OCI-LY7 (cell line): ENCODE data around the gene HSPB2. TPM values are rescaled to one million over a fixed set of nuclear protein-coding genes. Genes with fewer than 3 reads are reported as not detected.

ENCODE experiments used
- BruUV-seq: library from RNA; stranded (reverse); fragments of 400-500 nt; replicated peaks from 2 replicates; lab custom pipeline; 2021; lab: Mats Ljungman, UMichigan
- CTCF ChIA-PET: fragments of 300-600 bp; sonication (Branson Sonifier 250); formaldehyde crosslinking; loops from one replicate; lab custom pipeline; 2022; ENCODE audit warnings: antibody characterized with exemption; ENCODE audit not compliant: unreplicated experiment; lab: Charles Lee
- POLR2A ChIA-PET: fragments of 300-600 bp; sonication (Branson Sonifier 250); formaldehyde crosslinking; loops from one replicate; lab custom pipeline; 2022; ENCODE audit warnings: antibody characterized with exemption; lab: Charles Lee
- DNase-seq: peaks from one replicate; pipeline ENCODE4 v3.0.0-alpha.2; 2015; ENCODE audit warnings: low spot score
- H2AFZ ChIP-seq: fragments of 200-600 bp; sonication (generic), shearing (Covaris generic); 2 replicates; pipeline ENCODE4 v1.6.1; 2014; ENCODE audit warnings: mild to moderate bottlenecking, antibody characterized with exemption, low read length, moderate library complexity
- H3K27ac ChIP-seq: fragments of 200-600 bp; sonication (generic); 2 replicates; pipeline ENCODE4 v1.5.1; 2014; ENCODE audit warnings: mixed run types, low read depth, mild to moderate bottlenecking, moderate library complexity, low read length, inconsistent platforms; ENCODE audit not compliant: poor library complexity, severe bottlenecking
- H3K36me3 ChIP-seq: fragments of 200-600 bp; sonication (generic); 2 replicates; pipeline ENCODE4 v1.6.1; 2014; ENCODE audit warnings: mild to moderate bottlenecking, antibody characterized with exemption, low read length, moderate library complexity, mixed read lengths; ENCODE audit not compliant: insufficient read depth
- H3K4me1 ChIP-seq: fragments of 200-600 bp; sonication (generic); 2 replicates; pipeline ENCODE4 v1.5.1; 2014; ENCODE audit warnings: mild to moderate bottlenecking, low read length; ENCODE audit not compliant: insufficient read depth, poor library complexity, severe bottlenecking
- H3K4me2 ChIP-seq: fragments of 200-600 bp; sonication (generic); 2 replicates; pipeline ENCODE4 v1.6.1; 2014; ENCODE audit warnings: mild to moderate bottlenecking, low read length
- H3K4me3 ChIP-seq: fragments of 200-600 bp; sonication (generic); 2 replicates; pipeline ENCODE4 v1.5.1; 2014; ENCODE audit warnings: mild to moderate bottlenecking, low read depth, low read length; ENCODE audit not compliant: poor library complexity, severe bottlenecking
- H3K79me2 ChIP-seq: fragments of 200-600 bp; sonication (generic); 2 replicates; pipeline ENCODE4 v1.6.1; 2016; ENCODE audit warnings: low read depth, mild to moderate bottlenecking, low read length, moderate library complexity, mixed read lengths; ENCODE audit not compliant: insufficient read depth
- H3K9me2 ChIP-seq: fragments of 200-600 bp; sonication (generic); 2 replicates; pipeline ENCODE4 v1.6.1; 2016; ENCODE audit warnings: mild to moderate bottlenecking, low read length, mixed read lengths; ENCODE audit not compliant: insufficient read depth
- H3K9me3 ChIP-seq: fragments of 200-600 bp; sonication (generic); 2 replicates; pipeline ENCODE4 v1.6.1; 2014; ENCODE audit warnings: mild to moderate bottlenecking, mixed run types, low read length, mixed read lengths
- H4K20me1 ChIP-seq: fragments of 200-600 bp; sonication (generic); 2 replicates; pipeline ENCODE4 v1.6.1; 2014; ENCODE audit warnings: mild to moderate bottlenecking, antibody characterized with exemption, low read length, moderate library complexity, mixed read lengths; ENCODE audit not compliant: insufficient read depth
- CTCF ChIP-seq: fragments of 200-600 bp; sonication (generic); conservative IDR thresholded peaks from 2 replicates; pipeline ENCODE4 v1.5.1; 2014; ENCODE audit warnings: mild to moderate bottlenecking, antibody characterized with exemption, low read length, moderate library complexity, mixed read lengths
- EZH2phosphoT487 ChIP-seq: fragments of 200-600 bp; sonication (generic); IDR thresholded peaks from 2 replicates; pipeline ENCODE4 v1.6.1; 2018; ENCODE audit warnings: low read depth, borderline replicate concordance, mild to moderate bottlenecking, mixed run types, antibody characterized with exemption, low read length, moderate library complexity, mixed read lengths
- intact Hi-C: fragments of 100-400 bp; cut with micrococcal nuclease; formaldehyde crosslinking; loops from one replicate; pipeline ENCODE4 v1.10.0; 2022; ENCODE audit not compliant: unreplicated experiment
- total RNA-seq, 2 experiments: library from RNA; depleted of rRNA in 1 of 2; stranded (reverse); fragments of >200 nt in 1 of 2; shearing (Covaris generic) in 1 of 2; gene quantifications; 2 replicates each; pipeline ENCODE4 v1.2.3, GENCODE V29; 2014 to 2022

Gene HSPB2
- total RNA-seq, 2 experiments from 2014 or later: not detected

- no TSS peak for BruUV-seq
- POLR2A ChIA-PET: interaction anchor here (0.6 to 2.3 kb wide), 30 partner anchors 10 to 920 kb away, joined by 3 to 27 read pairs (median 3); partner anchors contain the start of genes CFAP68, SDHD and TIMM8B
Observed at GRCh38 chr11:111871693-111872161, 40.8 kb upstream of the HSPB2 start.

GRCh38 chr11:111878385-111878848 lies 34.1 kb upstream of the HSPB2 start:
- CTCF ChIA-PET: no interaction called here
- Histone ChIP-seq H3K4me1 (peaks cover 12% of the 10 kb centered on the region), H3K9me2 (no peaks in the 10 kb centered on the region), H3K27ac (peak overlapping the region; percentile 72), H3K79me2 (peaks cover 3% of the 10 kb centered on the region; the same call in 1 of the 2 replicates), H4K20me1 (no peaks in the 10 kb centered on the region), H2AFZ (peak overlapping the region; percentile 97), H3K36me3 (peaks cover 7% of the 10 kb centered on the region; the same call in 1 of the 2 replicates), H3K4me3 (peak overlapping the region; percentile 75), H3K9me3 (no peaks in the 10 kb centered on the region), H3K4me2 (peak overlapping the region; percentile 84)
- intact Hi-C loops: loop anchor here (2.0 to 5.0 kb wide), 2 partner anchors 104 to 209 kb away; partner anchors contain the start of genes SDHD and TIMM8B
- POLR2A ChIA-PET: interaction anchor here (0.7 to 1.3 kb wide), 2 partner anchors 13 to 47 kb away, joined by 3 to 5 read pairs; no protein-coding TSS in a partner anchor
- no peak for DNase-seq
- TF ChIP-seq EZH2phosphoT487 (no peak), CTCF (no peak)
- TSS peak; percentile 82 for BruUV-seq

More at GRCh38 chr11:111871693-111872161, 40.8 kb upstream of the HSPB2 start:
- Histone ChIP-seq H3K4me3 (peak overlapping the region; percentile 79), H4K20me1 (no peaks in the 10 kb centered on the region), H3K4me1 (peaks cover 16% of the 10 kb centered on the region), H3K27ac (no peak overlapping the region), H3K4me2 (peak overlapping the region; percentile 82), H2AFZ (peak overlapping the region; percentile 99), H3K79me2 (peaks cover 9% of the 10 kb centered on the region; the same call in 1 of the 2 replicates), H3K36me3 (peaks cover 25% of the 10 kb centered on the region), H3K9me2 (no peaks in the 10 kb centered on the region), H3K9me3 (no peaks in the 10 kb centered on the region)
- CTCF ChIA-PET: interaction anchor here (0.9 kb wide), 1 partner anchor 27 kb away, joined by 3 read pairs; no protein-coding TSS in a partner anchor
- DNase-seq: peak; percentile 8
- TF ChIP-seq CTCF: no peak
- TF ChIP-seq EZH2phosphoT487: no peak
- intact Hi-C loops: loop anchor here (5.0 kb wide), 1 partner anchor 269 kb away; the partner anchor contains the start of gene SIK2
